Measurements from ENCODE around the gene BOLA3.
A peak's percentile ranks its signal among the peaks of the same experiment; 100 is the strongest.
"Not testable (repeated sequence)": the region's sequence is repeated elsewhere in the genome, so short reads cannot be mapped to it uniquely, and the experiment has no call there.

The BOLA3 gene, protein sequence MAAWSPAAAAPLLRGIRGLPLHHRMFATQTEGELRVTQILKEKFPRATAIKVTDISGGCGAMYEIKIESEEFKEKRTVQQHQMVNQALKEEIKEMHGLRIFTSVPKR

GRCh38 chr2:74147727-74148456 lies at the start of gene BOLA3:
TSS of gene BOLA3 (minus strand) at chr2:74147912. CDS start at chr2:74147874, 38 bp downstream.
- Histone ChIP-seq H3K9ac (peak within 1 kb of the TSS; percentile 86), H3K4me3 (peak within 1 kb of the TSS; percentile 85), H3K27ac (peak within 1 kb of the TSS; percentile 81), H3K36me3 (peaks cover 37% of the 10 kb centered on the region), H3K4me1 (peaks cover 23% of the 10 kb centered on the region), H3K4me2 (peak within 1 kb of the TSS; percentile 93), H3K27me3 (no peaks in the 10 kb centered on the region), H4K20me1 (peaks cover 17% of the 10 kb centered on the region; the same call in 1 of the 2 replicates), H3K9me3 (no peaks in the 10 kb centered on the region)
- TF ChIP-seq Cebpa-rat (IDR thresholded peaks at IDR 0.05): no peak

DNA sequence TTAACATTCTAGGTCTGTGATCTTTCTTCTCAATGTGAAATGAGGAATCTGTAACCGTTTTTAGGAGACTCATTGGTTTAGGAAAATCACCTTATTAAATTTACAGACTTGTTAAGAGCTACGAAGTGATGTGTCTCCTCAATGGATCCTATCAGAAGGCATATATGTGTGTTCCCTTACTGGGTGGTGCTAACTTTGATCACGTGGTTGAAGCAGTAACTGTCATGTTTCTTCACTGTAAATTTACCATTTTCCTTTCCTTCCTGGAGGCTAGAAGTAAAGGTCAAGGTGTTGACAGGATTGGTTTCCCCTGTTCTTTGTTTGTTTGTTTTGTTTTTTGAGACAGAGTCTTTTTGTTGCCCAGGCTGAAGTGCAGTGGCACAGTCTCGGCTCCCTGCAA lies 49.3 kb upstream of the BOLA3 start:
- peaks cover 11% of the 10 kb centered on the region; the same call in 1 of the 2 replicates for H3K36me3 ChIP-seq
- no peak overlapping the region for H3K9ac ChIP-seq
- H3K9me3 ChIP-seq: no peaks in the 10 kb centered on the region
- H3K4me2 ChIP-seq: no peak overlapping the region
- H3K27ac ChIP-seq: no peak overlapping the region
- no peak overlapping the region for H3K4me3 ChIP-seq
- no peak for TF ChIP-seq Cebpa-rat (IDR thresholded peaks at IDR 0.05)
- no peaks in the 10 kb centered on the region for H3K27me3 ChIP-seq
- H3K4me1 ChIP-seq: peaks cover 34% of the 10 kb centered on the region
- peaks cover 31% of the 10 kb centered on the region for H4K20me1 ChIP-seq

DNA sequence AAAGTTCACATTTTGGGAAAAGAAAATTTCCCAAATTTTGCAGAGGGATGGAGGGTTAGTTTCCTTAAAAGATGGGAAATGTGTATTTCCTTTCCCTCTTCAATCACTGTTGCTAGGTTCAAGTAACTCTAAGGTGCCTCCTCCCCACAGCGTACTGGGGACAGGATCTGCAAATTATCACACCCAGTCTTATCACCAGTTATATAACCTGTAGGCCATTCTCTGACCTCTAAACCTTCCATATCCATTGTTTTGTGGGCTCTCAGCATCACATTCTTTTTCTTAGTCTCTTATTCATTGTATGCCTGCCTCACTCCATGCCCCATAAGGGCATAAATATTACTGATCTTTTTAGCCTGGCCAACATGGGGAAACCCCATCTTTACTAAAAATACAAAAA lies 47.1 kb upstream of the BOLA3 start:
- Histone ChIP-seq H4K20me1 (peaks cover 8% of the 10 kb centered on the region), H3K4me1 (peaks cover 12% of the 10 kb centered on the region), H3K36me3 (no peaks in the 10 kb centered on the region), H3K9me3 (no peaks in the 10 kb centered on the region), H3K27me3 (no peaks in the 10 kb centered on the region), H3K4me2 (no peak overlapping the region), H3K27ac (no peak overlapping the region), H3K4me3 (no peak overlapping the region), H3K9ac (no peak overlapping the region)
- no peak for TF ChIP-seq Cebpa-rat (IDR thresholded peaks at IDR 0.05)

GRCh38 chr2:74191596-74192380 lies 44.1 kb upstream of the BOLA3 start:
- Histone ChIP-seq H3K27me3 (no peaks in the 10 kb centered on the region), H3K36me3 (no peaks in the 10 kb centered on the region), H3K9me3 (no peaks in the 10 kb centered on the region), H3K27ac (no peak overlapping the region), H3K4me3 (no peak overlapping the region), H3K4me2 (no peak overlapping the region), H4K20me1 (no peaks in the 10 kb centered on the region), H3K4me1 (no peaks in the 10 kb centered on the region), H3K9ac (no peak overlapping the region)
- TF ChIP-seq Cebpa-rat (IDR thresholded peaks at IDR 0.05): no peak

GRCh38 chr2:74188696-74189095 lies 41.0 kb upstream of the BOLA3 start:
- Histone ChIP-seq H3K27me3 (no peaks in the 10 kb centered on the region), H3K4me3 (no peak overlapping the region), H3K9me3 (no peaks in the 10 kb centered on the region), H3K4me2 (no peak overlapping the region), H3K4me1 (peaks cover 15% of the 10 kb centered on the region; the same call in 1 of the 2 replicates), H3K36me3 (no peaks in the 10 kb centered on the region), H3K27ac (no peak overlapping the region), H3K9ac (no peak overlapping the region), H4K20me1 (no peaks in the 10 kb centered on the region)
- no peak for TF ChIP-seq Cebpa-rat (IDR thresholded peaks at IDR 0.05)

GRCh38 chr2:74188018-74188601 lies 40.4 kb upstream of the BOLA3 start:
- H4K20me1 ChIP-seq: no peaks in the 10 kb centered on the region
- no peaks in the 10 kb centered on the region for H3K9me3 ChIP-seq
- no peak overlapping the region for H3K27ac ChIP-seq
- no peaks in the 10 kb centered on the region for H3K36me3 ChIP-seq
- H3K9ac ChIP-seq: no peak overlapping the region
- H3K4me2 ChIP-seq: no peak overlapping the region
- peaks cover 15% of the 10 kb centered on the region; the same call in 1 of the 2 replicates for H3K4me1 ChIP-seq
- H3K27me3 ChIP-seq: no peaks in the 10 kb centered on the region
- H3K4me3 ChIP-seq: no peak overlapping the region
- no peak for TF ChIP-seq Cebpa-rat (IDR thresholded peaks at IDR 0.05)

DNA sequence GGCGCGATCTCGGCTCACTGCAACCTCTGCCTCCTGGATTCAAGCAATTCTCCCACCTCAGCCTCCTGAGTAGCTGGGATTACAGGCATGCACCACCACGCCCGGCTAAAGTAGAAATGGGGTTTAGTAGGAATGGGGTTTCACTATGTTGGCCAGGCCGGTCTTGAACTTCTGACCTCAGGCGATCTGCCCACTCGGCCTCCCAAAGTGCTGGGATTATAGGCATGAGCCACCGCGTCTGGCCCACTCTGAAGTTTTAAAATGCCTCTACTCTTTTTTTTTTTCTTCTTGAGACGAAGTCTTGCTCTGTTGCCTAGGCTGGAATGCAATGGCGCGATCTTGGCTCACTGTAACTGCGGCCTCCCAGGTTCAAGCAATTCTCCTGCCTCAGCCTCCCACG lies 39.0 kb upstream of the BOLA3 start:
- not testable (repeated sequence) for H4K20me1 ChIP-seq, H3K4me3 ChIP-seq, H3K4me2 ChIP-seq, H3K27me3 ChIP-seq, H3K9me3 ChIP-seq, H3K36me3 ChIP-seq, H3K9ac ChIP-seq, H3K27ac ChIP-seq
- H3K4me1 ChIP-seq: peaks cover 23% of the 10 kb centered on the region

GRCh38 chr2:74186038-74186437 lies 38.3 kb upstream of the BOLA3 start:
- H3K9ac ChIP-seq: no peak overlapping the region
- peak overlapping the region; percentile 58 for H3K4me2 ChIP-seq

DNA sequence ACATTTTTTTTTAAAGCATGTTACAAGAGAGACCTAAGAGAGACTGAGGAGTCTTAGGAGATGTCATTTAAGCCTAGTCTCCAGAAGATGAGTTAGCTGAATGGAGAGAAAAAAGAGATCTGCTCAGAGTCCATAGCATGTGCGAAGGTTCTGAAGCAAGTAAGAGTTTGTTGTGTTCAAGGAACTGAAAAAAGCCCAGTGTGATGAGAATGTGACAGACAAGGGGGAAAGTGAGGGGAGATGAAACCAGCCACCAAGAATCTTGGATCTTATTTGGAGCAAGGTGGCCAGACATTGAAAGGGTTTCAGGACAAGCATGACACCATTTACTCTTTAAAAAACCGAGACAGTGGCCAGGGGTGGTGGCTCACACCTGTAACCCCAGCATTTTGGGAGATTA lies 36.2 kb upstream of the BOLA3 start:
- H3K36me3 ChIP-seq: no peaks in the 10 kb centered on the region
- H3K4me2 ChIP-seq: no peak overlapping the region
- H3K4me3 ChIP-seq: no peak overlapping the region
- no peaks in the 10 kb centered on the region for H3K9me3 ChIP-seq
- peaks cover 36% of the 10 kb centered on the region for H3K4me1 ChIP-seq
- no peak overlapping the region for H3K27ac ChIP-seq
- no peaks in the 10 kb centered on the region for H4K20me1 ChIP-seq
- no peak overlapping the region for H3K9ac ChIP-seq
- no peaks in the 10 kb centered on the region for H3K27me3 ChIP-seq
- no peak for TF ChIP-seq Cebpa-rat (IDR thresholded peaks at IDR 0.05)

More at GRCh38 chr2:74186038-74186437, 38.3 kb upstream of the BOLA3 start:
- Histone ChIP-seq H3K36me3 (no peaks in the 10 kb centered on the region), H3K9me3 (no peaks in the 10 kb centered on the region), H3K4me3 (no peak overlapping the region), H3K27ac (no peak overlapping the region), H3K27me3 (no peaks in the 10 kb centered on the region), H3K4me1 (peaks cover 30% of the 10 kb centered on the region), H4K20me1 (no peaks in the 10 kb centered on the region)
- TF ChIP-seq Cebpa-rat (IDR thresholded peaks at IDR 0.05): no peak

DNA sequence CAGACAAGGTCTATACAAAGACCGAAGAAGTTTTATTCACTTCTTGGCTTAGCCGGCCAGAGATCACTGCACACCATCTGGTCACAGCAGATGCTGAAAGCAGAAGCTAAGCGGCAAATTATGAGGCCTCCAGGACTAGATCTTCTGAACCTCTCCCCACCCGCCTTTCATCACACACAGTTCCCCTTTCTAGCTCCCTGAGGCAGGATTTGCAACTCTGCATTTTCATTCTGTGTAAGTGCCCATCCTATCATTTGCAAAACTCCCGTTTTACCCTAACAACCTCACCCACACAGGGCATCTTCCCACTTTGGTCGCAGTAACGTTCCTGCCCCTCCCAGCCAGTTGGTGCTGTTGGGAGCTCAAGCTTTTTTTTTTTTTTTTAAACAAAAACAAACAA lies 34.0 kb upstream of the BOLA3 start:
- H3K27ac ChIP-seq: no peak overlapping the region
- peaks cover 18% of the 10 kb centered on the region for H4K20me1 ChIP-seq
- H3K9me3 ChIP-seq: peaks cover 4% of the 10 kb centered on the region; the same call in 1 of the 2 replicates
- TF ChIP-seq Cebpa-rat (IDR thresholded peaks at IDR 0.05): no peak
- H3K9ac ChIP-seq: no peak overlapping the region
- peaks cover 6% of the 10 kb centered on the region for H3K36me3 ChIP-seq
- peaks cover 45% of the 10 kb centered on the region for H3K4me1 ChIP-seq
- H3K4me2 ChIP-seq: peak overlapping the region; percentile 39
- H3K27me3 ChIP-seq: no peaks in the 10 kb centered on the region
- H3K4me3 ChIP-seq: no peak overlapping the region

All from BLaER1 (cell line).